Mammary epithelial cell (primary cell): ENCODE measurements around the gene RCCD1.

ENCODE experiments used
- EZH2 ChIP-seq: IDR thresholded peaks from 2 replicates; pipeline ENCODE4 v1.6.1; 2012; ENCODE audit warnings: low read length, inconsistent platforms, borderline replicate concordance
- TF ChIP-seq, protein P1 (sequence below), 2 donors: IDR thresholded peaks in 1 of 2; conservative IDR thresholded peaks in 1 of 2; 2 replicates each; pipeline ENCODE4 v1.5.1; 2011 to 2012; ENCODE audit warnings: inconsistent platforms in 2 of 2, low read length in 2 of 2, mild to moderate bottlenecking in 2 of 2, control low read depth in 1 of 2, low read depth in 1 of 2; ENCODE audit not compliant: insufficient read depth in 1 of 2; ENCODE audit errors: extremely low read depth in 1 of 2

DNA sequence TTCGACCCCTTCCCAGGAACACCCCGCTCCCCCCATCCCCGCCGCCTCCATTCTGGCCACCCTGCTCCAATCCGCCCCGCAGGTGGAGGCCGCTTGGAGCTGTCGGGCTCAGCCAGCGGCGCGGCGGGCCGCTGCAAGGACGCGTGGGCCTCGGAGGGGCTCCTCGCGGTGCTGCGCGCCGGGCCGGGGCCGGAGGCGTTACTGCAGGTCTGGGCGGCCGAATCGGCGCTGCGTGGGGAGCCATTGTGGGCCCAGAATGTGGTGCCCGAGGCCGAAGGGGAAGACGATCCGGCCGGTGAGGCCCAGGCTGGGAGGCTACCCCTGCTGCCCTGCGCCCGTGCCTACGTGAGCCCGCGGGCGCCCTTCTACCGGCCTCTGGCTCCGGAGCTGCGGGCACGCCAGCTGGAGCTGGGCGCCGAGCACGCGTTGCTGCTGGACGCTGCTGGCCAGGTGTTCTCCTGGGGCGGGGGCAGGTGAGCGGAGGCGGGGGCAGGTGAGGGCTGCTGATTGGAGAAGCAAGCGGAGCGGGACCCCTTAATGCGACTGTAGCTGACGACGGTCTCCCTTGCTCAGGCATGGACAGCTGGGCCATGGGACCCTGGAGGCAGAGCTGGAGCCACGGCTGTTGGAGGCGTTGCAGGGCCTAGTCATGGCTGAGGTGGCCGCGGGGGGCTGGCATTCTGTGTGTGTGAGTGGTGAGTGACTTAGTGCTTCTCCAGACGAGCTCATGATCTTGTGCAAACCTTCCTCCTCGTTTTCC lies 2.5 kb downstream of the RCCD1 start:
- TF ChIP-seq, protein P1, sequence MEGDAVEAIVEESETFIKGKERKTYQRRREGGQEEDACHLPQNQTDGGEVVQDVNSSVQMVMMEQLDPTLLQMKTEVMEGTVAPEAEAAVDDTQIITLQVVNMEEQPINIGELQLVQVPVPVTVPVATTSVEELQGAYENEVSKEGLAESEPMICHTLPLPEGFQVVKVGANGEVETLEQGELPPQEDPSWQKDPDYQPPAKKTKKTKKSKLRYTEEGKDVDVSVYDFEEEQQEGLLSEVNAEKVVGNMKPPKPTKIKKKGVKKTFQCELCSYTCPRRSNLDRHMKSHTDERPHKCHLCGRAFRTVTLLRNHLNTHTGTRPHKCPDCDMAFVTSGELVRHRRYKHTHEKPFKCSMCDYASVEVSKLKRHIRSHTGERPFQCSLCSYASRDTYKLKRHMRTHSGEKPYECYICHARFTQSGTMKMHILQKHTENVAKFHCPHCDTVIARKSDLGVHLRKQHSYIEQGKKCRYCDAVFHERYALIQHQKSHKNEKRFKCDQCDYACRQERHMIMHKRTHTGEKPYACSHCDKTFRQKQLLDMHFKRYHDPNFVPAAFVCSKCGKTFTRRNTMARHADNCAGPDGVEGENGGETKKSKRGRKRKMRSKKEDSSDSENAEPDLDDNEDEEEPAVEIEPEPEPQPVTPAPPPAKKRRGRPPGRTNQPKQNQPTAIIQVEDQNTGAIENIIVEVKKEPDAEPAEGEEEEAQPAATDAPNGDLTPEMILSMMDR (conservative IDR thresholded peaks at IDR 0.05 in 1 of 2, IDR thresholded peaks at IDR 0.05 in 1 of 2; ENCODE audit: extremely low read depth in 1 of 2, insufficient read depth in 1 of 2, low read depth in 1 of 2, low read length in 2 of 2): no peak
- no peak for TF ChIP-seq EZH2
